H9 (cell line): Measurements from ENCODE around the gene SLC17A5. TPM values are rescaled to one million over a fixed set of nuclear protein-coding genes. Genes with fewer than 3 reads are reported as not detected.

Source experiments
- DNase-seq: peaks from one replicate; pipeline ENCODE4 v3.0.0-alpha.2; 2017
- H2AFZ ChIP-seq: one replicate; pipeline ENCODE4 v1.6.1; 2013; ENCODE audit warnings: mild to moderate bottlenecking, low read length, control low read depth, moderate library complexity
- H2AK5ac ChIP-seq: 2 replicates; pipeline ENCODE4 v1.6.1; 2013; ENCODE audit warnings: low read length, control low read depth, mixed read lengths; ENCODE audit not compliant: insufficient read length
- H2BK120ac ChIP-seq: one replicate; pipeline ENCODE4 v1.6.1; 2013; ENCODE audit warnings: low read depth, mild to moderate bottlenecking, low read length, control low read depth, inconsistent platforms; ENCODE audit not compliant: poor library complexity, severe bottlenecking
- H2BK12ac ChIP-seq: 2 replicates; pipeline ENCODE4 v1.6.1; 2013; ENCODE audit warnings: low read length, control low read depth, mixed read lengths, low read depth; ENCODE audit not compliant: insufficient read length
- H2BK15ac ChIP-seq: 2 replicates; pipeline ENCODE4 v1.6.1; 2013; ENCODE audit warnings: low read depth, low read length, control low read depth
- H2BK20ac ChIP-seq: one replicate; pipeline ENCODE4 v1.6.1; 2013; ENCODE audit warnings: low read depth, mild to moderate bottlenecking, low read length, control low read depth, inconsistent platforms; ENCODE audit not compliant: poor library complexity, severe bottlenecking
- H2BK5ac ChIP-seq: 2 replicates; pipeline ENCODE4 v1.6.1; 2013; ENCODE audit warnings: low read length, control low read depth, mixed read lengths; ENCODE audit not compliant: insufficient read length
- H3K14ac ChIP-seq: 2 replicates; pipeline ENCODE4 v1.6.1; 2013; ENCODE audit warnings: low read length, control low read depth; ENCODE audit not compliant: insufficient read depth
- H3K18ac ChIP-seq: 2 replicates; pipeline ENCODE4 v1.6.1; 2013; ENCODE audit warnings: low read depth, mild to moderate bottlenecking, mixed read lengths, low read length, control low read depth; ENCODE audit not compliant: insufficient read length
- H3K23ac ChIP-seq: 2 replicates; pipeline ENCODE4 v1.6.1; 2013; ENCODE audit warnings: low read length, control low read depth, mixed read lengths, low read depth; ENCODE audit not compliant: insufficient read length
- H3K23me2 ChIP-seq: 2 replicates; pipeline ENCODE4 v1.6.1; 2013; ENCODE audit warnings: low read depth, mild to moderate bottlenecking, mixed read lengths, low read length, control low read depth; ENCODE audit not compliant: insufficient read length, poor library complexity, severe bottlenecking
- H3K27ac ChIP-seq: 2 replicates; pipeline ENCODE4 v1.5.1; 2013; ENCODE audit warnings: low read length, control low read depth, mixed read lengths, low read depth; ENCODE audit not compliant: insufficient read length
- H3K27me3 ChIP-seq: 2 replicates; pipeline ENCODE4 v1.6.1; 2013; ENCODE audit warnings: low read length, control low read depth, inconsistent platforms; ENCODE audit not compliant: insufficient read depth
- H3K4ac ChIP-seq: 2 replicates; pipeline ENCODE4 v1.6.1; 2013; ENCODE audit warnings: low read depth, mild to moderate bottlenecking, control low read depth, inconsistent platforms, low read length, moderate library complexity
- H3K4me1 ChIP-seq: 2 replicates; pipeline ENCODE4 v1.6.1; 2013; ENCODE audit warnings: low read length, control low read depth, inconsistent platforms; ENCODE audit not compliant: insufficient read depth
- H3K4me2 ChIP-seq: 2 replicates; pipeline ENCODE4 v1.6.1; 2013; ENCODE audit warnings: low read length, control low read depth, mixed read lengths; ENCODE audit not compliant: insufficient read length, insufficient read depth
- H3K56ac ChIP-seq: 2 replicates; pipeline ENCODE4 v1.6.1; 2013; ENCODE audit warnings: low read depth, mild to moderate bottlenecking, mixed read lengths, low read length, control low read depth; ENCODE audit not compliant: insufficient read length
- H3K79me1 ChIP-seq: 2 replicates; pipeline ENCODE4 v1.6.1; 2013; ENCODE audit warnings: low read depth, mild to moderate bottlenecking, moderate library complexity, low read length, control low read depth, inconsistent platforms; ENCODE audit not compliant: insufficient read depth, poor library complexity, severe bottlenecking
- H3K79me2 ChIP-seq: 2 replicates; pipeline ENCODE4 v1.6.1; 2013; ENCODE audit warnings: low read length, control low read depth, inconsistent platforms; ENCODE audit not compliant: insufficient read depth
- H3K9ac ChIP-seq: 2 replicates; pipeline ENCODE4 v1.6.1; 2013; ENCODE audit warnings: low read length, control low read depth, mixed read lengths; ENCODE audit not compliant: insufficient read length; ENCODE audit errors: extremely low read depth
- H3K9me3 ChIP-seq: one replicate; pipeline ENCODE4 v1.6.1; 2013; ENCODE audit warnings: low read depth, low read length, inconsistent platforms; ENCODE audit not compliant: control insufficient read depth
- H3T11ph ChIP-seq: one replicate; pipeline ENCODE4 v1.6.1; 2013; ENCODE audit warnings: mild to moderate bottlenecking, low read length, control low read depth, inconsistent platforms
- H4K20me1 ChIP-seq: one replicate; pipeline ENCODE4 v1.6.1; 2013; ENCODE audit not compliant: control insufficient read depth, insufficient read length, insufficient read depth
- H4K5ac ChIP-seq: 2 replicates; pipeline ENCODE4 v1.6.1; 2013; ENCODE audit warnings: low read depth, mild to moderate bottlenecking, mixed read lengths, low read length, control low read depth; ENCODE audit not compliant: insufficient read length
- H4K8ac ChIP-seq: replicated peaks from 2 replicates; pipeline ENCODE4 v1.6.1; 2013; ENCODE audit warnings: low read length, control low read depth, mixed read lengths, low read depth; ENCODE audit not compliant: insufficient read length
- H4K91ac ChIP-seq: 2 replicates; pipeline ENCODE4 v1.6.1; 2013; ENCODE audit warnings: low read depth, mild to moderate bottlenecking, moderate library complexity, mixed read lengths, low read length, control low read depth; ENCODE audit not compliant: insufficient read length
- H3K27ac Mint-ChIP-seq, 3 experiments: 2 replicates in 2 of 3; 3 replicates in 1 of 3; pipeline ENCODE4 v1.8.0; 2020 to 2021; ENCODE audit warnings: mixed read lengths in 3 of 3, mild to moderate bottlenecking in 1 of 3, moderate library complexity in 1 of 3
- H3K27me3 Mint-ChIP-seq: 2 replicates; pipeline ENCODE4 v1.8.0; 2021; ENCODE audit warnings: low read depth, mild to moderate bottlenecking, moderate library complexity, mixed read lengths
- H3K36me3 Mint-ChIP-seq, 3 experiments: 2 replicates in 2 of 3; 3 replicates in 1 of 3; pipeline ENCODE4 v1.8.0; 2020 to 2021; ENCODE audit warnings: low read depth in 3 of 3, mixed read lengths in 3 of 3; ENCODE audit not compliant: insufficient read depth in 1 of 3
- H3K4me1 Mint-ChIP-seq, 2 experiments: 2 replicates each; pipeline ENCODE4 v1.8.0; 2020; ENCODE audit warnings: mixed read lengths in 2 of 2
- H3K4me3 Mint-ChIP-seq, 2 experiments: 2 replicates in 1 of 2; 3 replicates in 1 of 2; pipeline ENCODE4 v1.8.0; 2020 to 2021; ENCODE audit warnings: mild to moderate bottlenecking in 2 of 2, mixed read lengths in 2 of 2, moderate library complexity in 1 of 2
- H3K9me3 Mint-ChIP-seq, 2 experiments: 2 replicates in 1 of 2; 3 replicates in 1 of 2; pipeline ENCODE4 v1.8.0; 2020; ENCODE audit warnings: mild to moderate bottlenecking in 2 of 2, mixed read lengths in 2 of 2, moderate library complexity in 1 of 2
- CTCF ChIP-seq: fragments of 200-600 bp; sonication (generic); conservative IDR thresholded peaks from 3 replicates; pipeline ENCODE4 v1.8.0; 2021; ENCODE audit warnings: antibody characterized with exemption, mild to moderate bottlenecking
- WGBS: extraction: QIAGEN DNeasy Blood & Tissue Kit; methylation state at CpG from one replicate; pipeline ENCODE4 v1.1.7; 2013; ENCODE audit warnings: missing lambda C conversion rate, low lambda C conversion rate, mixed read lengths; ENCODE audit not compliant: insufficient read length; ENCODE audit errors: extremely low coverage; 5-methylcytosine and 5-hydroxymethylcytosine counted together
- total RNA-seq: library from RNA; stranded (reverse); gene quantifications from 2 replicates; pipeline ENCODE4 v1.2.1, GENCODE V29; 2021

Gene SLC17A5
- total RNA-seq, 1 experiment from 2014 or later = 8.9 TPM

GRCh38 chr6:73604020-73604419 lies 49.8 kb downstream of the SLC17A5 start:
- Histone ChIP-seq H2BK15ac (no peak overlapping the region), H3K56ac (no peak overlapping the region), H2BK12ac (no peak overlapping the region), H2AFZ (no peak overlapping the region), H4K20me1 (no peaks in the 10 kb centered on the region), H3K4me1 (no peaks in the 10 kb centered on the region), H3K79me1 (no peaks in the 10 kb centered on the region), H4K91ac (no peak overlapping the region), H2BK5ac (no peak overlapping the region), H3K18ac (no peak overlapping the region), H3K27me3 (no peaks in the 10 kb centered on the region), H2BK120ac (no peak overlapping the region), H3K27ac (no peak overlapping the region), H2AK5ac (no peak overlapping the region), H3K23ac (no peak overlapping the region), H4K5ac (no peak overlapping the region), H3T11ph (no peak overlapping the region), H3K4ac (no peak overlapping the region), H3K79me2 (no peaks in the 10 kb centered on the region), H2BK20ac (no peak overlapping the region), H4K8ac (no peak overlapping the region), H3K23me2 (no peaks in the 10 kb centered on the region), H3K4me2 (no peak overlapping the region), H3K14ac (no peak overlapping the region), H3K9me3 (no peaks in the 10 kb centered on the region), H3K9ac (no peak overlapping the region)
- no peak for DNase-seq
- TF ChIP-seq CTCF = no peak
- H3K27me3 Mint-ChIP-seq = no peaks in the 10 kb centered on the region
- H3K27ac Mint-ChIP-seq = no peak overlapping the region
- H3K36me3 Mint-ChIP-seq = peaks cover 16 to 46% (median 34%) of the 10 kb centered on the region in 3 experiments
- H3K4me3 Mint-ChIP-seq = no peak overlapping the region
- no CpG with 5 or more reads among the region's 1 CpG for WGBS
- no peaks in the 10 kb centered on the region for H3K4me1 Mint-ChIP-seq
- peaks cover 7 to 10% of the 10 kb centered on the region in 2 experiments for H3K9me3 Mint-ChIP-seq
